Measurements from ENCODE around the gene RNU1-2.
"Not testable (repeated sequence)": the region's sequence is repeated elsewhere in the genome, so short reads cannot be mapped to it uniquely, and the experiment has no call there.

The RNU1-2 gene

DNA sequence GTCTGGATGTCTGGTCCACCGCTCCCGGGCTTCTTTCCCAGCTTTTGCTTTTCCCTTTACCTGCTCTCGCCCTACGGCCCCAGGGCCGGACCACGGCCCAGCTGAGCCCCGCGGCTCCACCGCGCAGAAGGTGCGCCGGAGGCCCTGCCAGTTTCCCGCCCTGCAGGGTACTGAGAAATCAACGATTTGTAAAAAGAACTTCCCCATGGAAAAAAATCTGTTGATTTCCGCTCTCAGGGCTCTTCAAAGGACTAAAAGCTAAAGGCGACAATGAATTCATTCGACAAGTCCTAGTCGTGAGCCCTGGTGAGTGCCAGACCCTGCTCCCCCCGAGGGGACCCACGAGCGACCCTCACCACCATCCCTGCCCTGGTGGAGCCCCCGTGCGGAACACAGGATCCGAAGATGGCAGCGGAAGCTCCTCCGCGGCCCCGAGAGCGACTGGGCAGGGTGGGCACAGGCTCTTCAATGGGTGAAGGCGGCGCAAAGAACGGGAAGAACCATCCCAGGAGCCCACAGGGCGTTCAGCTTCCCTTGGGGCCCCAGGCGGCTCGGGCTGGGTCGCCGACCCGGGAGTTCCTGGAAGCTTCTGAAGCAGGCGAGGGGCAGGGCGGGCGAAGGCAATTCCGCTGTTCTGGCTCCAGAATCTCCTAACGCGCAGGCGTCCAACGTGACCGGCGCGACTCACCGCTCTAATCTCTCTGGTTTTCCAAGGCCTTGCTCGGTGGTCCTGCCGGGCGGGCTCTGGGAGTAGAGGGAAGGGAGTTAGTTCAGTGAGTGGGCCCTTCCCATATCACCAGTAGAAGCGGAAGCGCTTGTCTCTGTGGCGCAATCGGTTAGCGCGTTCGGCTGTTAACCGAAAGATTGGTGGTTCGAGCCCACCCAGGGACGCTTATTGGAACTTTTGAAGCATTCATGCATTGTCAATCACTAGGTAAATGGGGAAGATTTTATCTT lies 6.6 kb upstream of the RNU1-2 start:
- no peak for DNase-seq

GRCh38 chr1:16890539-16891021 lies 5.2 kb upstream of the RNU1-2 start:
- DNase-seq = not testable (repeated sequence)

GRCh38 chr1:16891057-16891456 lies 4.7 kb upstream of the RNU1-2 start:
- not testable (repeated sequence) for DNase-seq

GRCh38 chr1:16892978-16893525 lies 2.7 kb upstream of the RNU1-2 start:
- DNase-seq = not testable (repeated sequence)

GRCh38 chr1:16893796-16894195 lies 2.0 kb upstream of the RNU1-2 start:
- DNase-seq = not testable (repeated sequence)

- not testable (repeated sequence) for DNase-seq
These were observed 1.4 kb upstream of the RNU1-2 start for GRCh38 chr1:16894338-16894737.

DNA sequence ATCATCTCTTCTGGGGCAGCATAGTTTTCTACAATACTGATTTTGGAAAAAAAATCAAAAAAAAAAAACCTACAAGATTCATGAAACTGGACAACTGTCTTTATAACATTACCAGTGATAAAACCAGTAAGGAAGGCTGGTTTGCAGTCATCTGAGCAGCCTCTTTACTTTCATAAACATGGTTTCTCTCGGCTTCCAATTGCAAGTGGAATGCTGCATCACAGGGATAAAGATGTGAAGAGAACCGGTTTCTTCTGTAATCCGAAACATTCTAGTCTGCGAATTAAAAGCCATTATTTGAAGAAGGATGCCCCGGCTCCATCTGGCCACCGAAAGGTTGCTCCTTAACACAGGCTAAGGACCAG lies 565 bp upstream of the RNU1-2 start:
- DNase-seq = not testable (repeated sequence)

DNA sequence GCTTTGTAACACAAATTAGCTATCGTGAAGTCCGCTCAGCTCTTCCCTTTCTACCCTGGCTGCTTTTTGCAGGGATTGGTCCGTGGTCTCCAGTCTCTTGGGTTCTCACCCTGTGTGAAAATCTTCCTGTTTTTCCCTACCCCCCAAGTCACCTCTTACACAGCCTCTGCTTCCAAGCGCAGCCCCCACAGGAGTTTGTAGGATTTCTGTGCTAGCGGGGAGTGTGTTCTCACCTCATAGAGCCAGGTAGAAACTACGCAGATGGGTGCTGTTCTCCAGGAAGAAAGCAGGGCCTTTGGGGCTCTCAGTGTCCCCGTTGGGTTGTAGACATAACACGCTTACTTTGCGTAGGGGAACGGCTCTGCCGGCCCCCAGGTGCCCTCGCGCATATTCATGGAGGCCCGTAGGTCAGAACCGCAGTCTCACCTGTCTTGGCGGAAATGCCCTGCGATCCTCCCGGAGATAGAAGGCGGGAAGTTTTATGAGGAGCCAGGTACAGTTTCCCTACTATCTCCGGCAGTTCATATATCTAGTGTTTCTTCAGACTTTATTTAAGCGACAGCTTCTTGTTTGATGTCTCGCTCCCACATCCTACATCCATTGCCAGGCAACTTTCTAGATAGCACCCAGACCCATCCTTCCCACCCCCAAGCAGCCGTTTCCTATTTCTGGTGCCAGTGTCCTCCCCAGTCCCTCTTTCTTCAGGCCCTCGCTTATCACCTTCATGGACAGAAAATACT lies 706 bp downstream of the RNU1-2 start:
- peak; percentile 68 for DNase-seq

- not testable (repeated sequence) for DNase-seq
These were observed 1.9 kb downstream of the RNU1-2 start for GRCh38 chr1:16897653-16898052.

DNA sequence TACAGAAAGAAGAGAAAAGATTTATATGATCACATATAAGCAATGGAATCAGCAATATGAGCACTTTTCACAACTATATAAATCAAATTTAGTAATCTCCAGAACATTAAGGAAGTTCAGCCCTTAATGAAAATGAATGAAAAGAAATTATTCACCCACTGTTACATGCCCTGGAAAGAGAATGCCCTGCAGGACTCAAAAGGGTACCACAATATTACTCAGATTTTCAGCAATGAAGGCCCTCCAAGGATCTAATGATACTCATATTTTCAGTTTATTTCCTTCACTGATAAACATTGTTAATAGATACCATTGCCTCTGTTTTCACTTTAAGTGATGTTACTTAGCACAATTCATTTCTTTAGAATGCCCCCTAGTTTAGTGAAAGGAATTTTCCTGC lies 2.5 kb downstream of the RNU1-2 start:
- DNase-seq = not testable (repeated sequence)

DNA sequence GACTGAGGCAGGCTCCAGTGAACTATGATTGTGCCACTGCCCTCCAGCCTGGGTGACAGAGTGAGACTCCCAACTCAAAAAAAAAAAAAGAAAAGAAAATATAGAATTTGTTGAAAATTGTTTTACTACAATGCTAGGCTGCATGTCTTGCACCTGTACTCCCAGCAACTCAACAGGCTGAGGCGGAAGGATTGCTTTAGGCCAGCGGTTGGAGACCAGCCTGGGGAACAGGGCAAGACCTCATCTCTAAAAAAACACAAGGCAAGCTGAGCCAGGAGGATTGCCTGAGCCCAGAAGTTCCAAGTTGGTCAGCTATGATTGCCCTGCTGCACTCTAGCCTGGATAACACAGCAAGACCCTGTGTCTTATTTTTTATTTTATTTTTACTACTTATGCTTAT lies 3.2 kb downstream of the RNU1-2 start:
- DNase-seq = not testable (repeated sequence)

DNA sequence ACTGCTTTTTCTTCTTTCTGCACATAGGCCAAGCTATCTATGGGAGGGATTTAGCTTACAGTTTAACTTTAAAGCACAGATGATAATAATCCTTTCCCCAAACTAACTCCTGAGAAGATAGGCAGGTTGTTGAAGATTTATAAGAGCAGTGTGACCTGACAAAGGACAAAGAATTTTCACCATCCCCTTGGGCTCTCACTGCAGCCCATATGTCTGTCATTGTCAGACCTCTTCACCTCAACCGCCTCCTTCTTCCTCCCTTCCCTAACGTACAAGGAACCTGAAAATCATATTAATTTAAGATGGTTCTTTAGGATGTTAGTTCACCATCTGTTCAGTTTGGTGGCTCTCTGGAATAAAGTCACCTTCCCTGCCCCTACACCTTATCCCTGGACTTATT lies 5.0 kb downstream of the RNU1-2 start:
- DNase-seq = no peak

DNA sequence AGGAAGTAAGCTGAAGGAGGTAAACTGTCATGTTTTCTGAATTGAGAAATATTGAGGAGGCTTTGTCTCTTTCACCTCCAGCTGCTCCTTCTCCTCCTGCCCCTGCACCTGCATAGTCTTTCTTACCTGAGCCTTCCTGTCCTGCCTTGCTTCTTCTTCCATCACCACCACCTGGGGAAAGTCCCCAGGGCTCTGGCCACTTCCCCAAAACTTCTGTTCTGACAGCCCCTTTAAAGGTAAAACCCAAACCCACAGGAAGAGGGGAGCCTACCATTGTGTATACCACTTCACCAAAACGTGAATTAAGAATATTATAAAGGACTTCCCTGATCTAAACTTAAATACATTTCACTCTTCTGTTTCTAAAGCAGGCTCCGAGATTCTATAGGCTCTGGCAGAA lies 5.6 kb downstream of the RNU1-2 start:
- DNase-seq = not testable (repeated sequence)

- no peak for DNase-seq
These were observed 7.3 kb downstream of the RNU1-2 start for GRCh38 chr1:16903054-16903453.

GRCh38 chr1:16903458-16903796 lies 7.6 kb downstream of the RNU1-2 start:
- DNase-seq = no peak

- DNase-seq = peak; percentile 96
These were observed 8.9 kb downstream of the RNU1-2 start for GRCh38 chr1:16904560-16905109.

DNA sequence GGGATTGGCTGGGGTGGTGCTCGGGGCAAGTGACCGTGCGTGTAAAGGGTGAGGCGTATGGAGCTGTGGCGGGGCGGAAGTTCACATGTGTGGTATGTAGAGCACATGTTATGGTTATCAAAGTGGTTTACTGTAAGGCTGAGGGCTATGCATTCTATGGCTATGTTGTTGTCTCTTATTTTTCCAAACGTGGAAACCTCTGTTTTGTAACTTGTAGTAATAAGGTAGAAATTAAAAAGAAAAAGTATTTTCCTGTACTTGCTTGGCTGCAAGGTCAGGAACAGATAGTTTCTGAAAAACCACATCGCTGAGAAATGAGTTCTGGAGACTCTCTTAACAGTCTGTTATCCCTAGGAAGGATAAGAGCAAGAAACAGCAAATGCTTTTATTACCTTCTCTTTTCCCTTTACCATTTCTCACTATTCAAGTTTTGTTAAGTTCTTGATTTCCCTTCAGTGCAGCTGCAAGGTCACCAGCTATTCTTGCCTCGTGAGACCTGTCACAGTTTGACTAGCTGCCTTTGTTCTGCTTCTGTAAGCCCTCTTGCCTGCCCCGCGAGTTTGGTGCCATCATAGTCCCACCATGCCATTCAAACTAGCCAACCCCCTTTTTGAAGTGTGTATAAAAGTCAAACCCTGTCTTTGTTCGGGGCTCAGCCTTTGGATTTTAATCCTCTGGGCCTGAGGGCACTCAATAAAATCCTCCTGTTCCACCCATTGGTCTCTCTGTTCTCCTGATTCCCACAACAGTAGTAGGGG lies 9.5 kb downstream of the RNU1-2 start:
- DNase-seq = peak; percentile 85

DNA sequence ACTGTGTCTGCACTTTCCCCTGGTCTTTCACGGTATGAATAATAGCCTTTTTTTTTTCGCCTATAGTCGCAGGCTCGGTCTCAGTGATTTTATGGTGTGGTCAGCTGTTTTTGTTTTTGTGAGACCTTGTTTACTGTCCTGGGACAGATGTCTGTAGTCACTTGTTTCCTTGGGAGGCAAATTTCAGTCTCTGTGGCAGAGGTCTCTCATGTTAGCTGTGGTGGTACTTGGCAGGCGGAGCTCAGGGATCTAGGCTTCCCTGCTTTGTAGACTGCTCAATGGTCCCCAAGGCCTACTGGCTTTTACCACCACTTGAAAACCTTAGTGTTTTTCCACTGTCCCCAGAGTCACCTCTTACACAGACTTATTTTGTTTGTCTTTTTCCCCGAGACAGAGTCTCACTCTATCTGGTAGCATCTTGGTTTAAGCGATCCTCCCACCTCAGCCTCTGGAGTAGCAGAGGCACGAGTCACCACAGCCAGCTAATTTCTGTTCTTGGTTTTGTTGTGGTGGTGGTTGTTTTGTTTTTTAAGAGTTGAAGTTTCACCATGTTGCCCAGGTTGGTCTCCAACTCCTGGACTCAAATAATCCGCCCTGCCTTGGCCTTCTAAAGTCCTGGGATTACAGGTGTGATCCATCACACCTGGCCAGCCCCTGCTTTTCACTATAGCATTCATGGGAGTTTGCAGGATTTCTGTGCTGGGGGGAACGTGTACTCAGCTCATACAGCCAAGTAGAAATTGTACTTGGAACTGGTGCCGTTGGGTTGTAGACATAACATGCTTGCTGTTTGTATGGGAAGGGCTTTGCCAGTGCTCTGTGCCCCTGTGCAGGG lies 10.3 kb downstream of the RNU1-2 start:
- DNase-seq = no peak

DNA sequence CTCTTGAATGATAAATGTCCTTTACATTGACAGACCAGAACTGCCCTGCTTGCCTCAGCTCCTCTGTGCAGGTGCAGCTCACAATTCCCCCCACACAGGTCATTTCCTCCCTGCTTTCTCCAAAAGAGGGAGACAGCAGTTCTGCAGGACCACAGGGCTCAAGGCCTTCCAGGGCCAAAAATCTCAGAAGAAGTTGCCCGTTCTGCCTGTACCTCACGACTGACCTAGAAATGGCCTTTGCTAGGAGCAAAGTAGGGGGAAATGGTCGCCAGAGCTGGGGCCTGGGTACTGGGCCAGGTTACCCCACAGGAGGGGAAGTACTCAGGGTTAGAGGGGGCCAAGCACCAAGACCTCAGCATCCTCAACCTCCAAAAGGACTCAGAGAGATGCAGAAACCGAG lies 11.1 kb downstream of the RNU1-2 start:
- DNase-seq = no peak

DNA sequence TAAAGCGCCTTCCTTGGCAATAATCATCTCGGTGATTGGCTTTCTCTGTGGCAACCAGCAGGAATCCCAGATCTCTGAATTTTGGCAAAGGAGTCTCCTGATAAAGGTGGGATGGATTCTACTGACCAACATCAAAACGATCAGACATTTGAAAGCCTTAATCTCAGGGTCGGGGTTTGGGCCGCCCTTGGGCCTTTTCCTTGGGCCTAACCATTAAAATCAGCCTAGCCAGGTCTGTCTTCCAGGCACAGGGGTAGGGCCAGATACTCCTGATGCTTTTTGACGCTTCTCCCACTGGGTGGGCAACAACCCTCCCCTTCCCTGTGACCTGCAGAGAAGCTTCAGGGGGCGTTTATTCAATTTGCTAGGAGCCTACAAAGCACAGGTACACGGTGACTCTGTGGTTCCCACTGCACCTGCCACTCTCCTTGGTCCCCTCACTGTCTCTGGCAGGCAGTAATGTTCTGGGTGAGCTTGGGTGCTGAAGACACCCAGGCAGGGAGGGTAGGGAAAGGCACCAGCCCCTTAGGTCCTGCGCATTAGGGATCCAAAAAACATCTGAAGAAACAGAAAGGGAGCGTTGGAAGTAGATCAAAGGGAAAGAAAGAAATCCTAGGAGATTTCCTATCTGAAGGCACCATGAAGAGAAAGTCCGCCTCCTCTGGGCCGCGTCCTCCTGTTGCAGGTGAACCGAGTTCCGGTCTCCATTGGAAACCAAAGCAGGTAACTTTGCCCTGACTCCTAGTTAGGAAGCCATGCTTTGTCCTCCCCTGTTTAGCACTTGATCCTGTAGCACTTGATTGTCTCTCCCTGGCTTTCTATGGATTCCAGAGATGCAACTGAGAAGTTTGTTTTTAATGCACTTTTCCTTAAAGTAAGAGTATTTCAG lies 12.3 kb downstream of the RNU1-2 start:
- no peak for DNase-seq

Data from DMS153 (cell line).